ENCODE data around the gene KRCC1. TPM values are rescaled to one million over a fixed set of nuclear protein-coding genes. Genes with fewer than 3 reads are reported as not detected.

The KRCC1 gene
- polyA plus RNA-seq, 3 donors, result 10.8 to 31.6 (median 24.7) TPM

- H3K4me2 ChIP-seq (replicated peaks; ENCODE audit: extremely low read depth, low read length, poor library complexity, severe bottlenecking), result no peak overlapping the region
- intact Hi-C loops (cut with micrococcal nuclease), result no loop called here
- Mint-ChIP-seq H3K4me1 (peaks cover 15% of the 10 kb centered on the region), H3K36me3 (no peaks in the 10 kb centered on the region), H3K9me3 (no peaks in the 10 kb centered on the region), H3K4me3 (no peak overlapping the region), H3K27ac (no peak overlapping the region), H3K27me3 (ENCODE audit: low read depth in 3 of 3) (peaks cover 0 to 2% (median 1%) of the 10 kb centered on the region in 3 donors)
- H3K9me3 ChIP-seq (replicated peaks in 1 of 2; ENCODE audit: control insufficient read depth in 1 of 2, insufficient read depth in 1 of 2, low read length in 2 of 2), result no peaks in the 10 kb centered on the region
- H3K79me2 ChIP-seq (ENCODE audit: insufficient read depth, low read length), result no peaks in the 10 kb centered on the region
- H3K4me3 ChIP-seq (replicated peaks in 1 of 3; ENCODE audit: low read depth in 2 of 3, low read length in 3 of 3), result no peak overlapping the region
- H3K27ac ChIP-seq (ENCODE audit: low read depth in 1 of 2, low read length in 2 of 2), result no peak overlapping the region
- no peaks in the 10 kb centered on the region for H4K20me1 ChIP-seq (ENCODE audit: insufficient read depth, low read length)
- WGBS (ENCODE audit: insufficient coverage), result 40% methylated on average over 1 of the region's 3 CpGs
- no peak overlapping the region for H3K9ac ChIP-seq (ENCODE audit: insufficient read depth, low read length, poor library complexity, severe bottlenecking)
- TF ChIP-seq CTCF (IDR thresholded peaks at IDR 0.05), result no peak
- no peaks in the 10 kb centered on the region for H3K27me3 ChIP-seq (ENCODE audit: control insufficient read depth in 2 of 2, insufficient read depth in 2 of 2, low read length in 2 of 2)
- H3K4me1 ChIP-seq (ENCODE audit: control insufficient read depth in 1 of 2, insufficient read depth in 2 of 2, low read length in 2 of 2), result peaks cover 10 to 11% of the 10 kb centered on the region in 2 donors
- no peak overlapping the region for H2AFZ ChIP-seq (ENCODE audit: insufficient read depth, low read depth, low read length, poor library complexity, severe bottlenecking)
- no peaks in the 10 kb centered on the region for H3K36me3 ChIP-seq (replicated peaks in 1 of 2; ENCODE audit: control insufficient read depth in 1 of 2, insufficient read depth in 2 of 2, low read length in 2 of 2)
- no peak for DNase-seq
Observed at GRCh38 chr2:88078643-88079172, 23.1 kb upstream of the KRCC1 start.

- H3K4me3 ChIP-seq (replicated peaks in 1 of 3; ENCODE audit: low read depth in 2 of 3, low read length in 3 of 3), result no peak overlapping the region
- no peak overlapping the region for H3K27ac Mint-ChIP-seq
Observed at GRCh38 chr2:88077080-88077479, 21.5 kb upstream of the KRCC1 start.

More at GRCh38 chr2:88077080-88077479, 21.5 kb upstream of the KRCC1 start:
- Histone ChIP-seq H3K27ac (ENCODE audit: low read depth in 1 of 2, low read length in 2 of 2) (no peak overlapping the region), H3K79me2 (ENCODE audit: insufficient read depth, low read length) (no peaks in the 10 kb centered on the region), H3K27me3 (ENCODE audit: control insufficient read depth in 2 of 2, insufficient read depth in 2 of 2, low read length in 2 of 2) (no peaks in the 10 kb centered on the region), H3K4me2 (replicated peaks; ENCODE audit: extremely low read depth, low read length, poor library complexity, severe bottlenecking) (no peak overlapping the region), H2AFZ (ENCODE audit: insufficient read depth, low read depth, low read length, poor library complexity, severe bottlenecking) (no peak overlapping the region), H3K9me3 (replicated peaks in 1 of 2; ENCODE audit: control insufficient read depth in 1 of 2, insufficient read depth in 1 of 2, low read length in 2 of 2) (no peaks in the 10 kb centered on the region), H3K4me1 (ENCODE audit: control insufficient read depth in 1 of 2, insufficient read depth in 2 of 2, low read length in 2 of 2) (peaks cover 10 to 11% of the 10 kb centered on the region in 2 donors), H3K9ac (ENCODE audit: insufficient read depth, low read length, poor library complexity, severe bottlenecking) (no peak overlapping the region), H3K36me3 (replicated peaks in 1 of 2; ENCODE audit: control insufficient read depth in 1 of 2, insufficient read depth in 2 of 2, low read length in 2 of 2) (no peaks in the 10 kb centered on the region), H4K20me1 (ENCODE audit: insufficient read depth, low read length) (no peaks in the 10 kb centered on the region)
- 98% methylated on average over 8 of the region's 8 CpGs for WGBS (ENCODE audit: insufficient coverage)
- DNase-seq, result no peak
- intact Hi-C loops (cut with micrococcal nuclease), result no loop called here
- H3K4me1 Mint-ChIP-seq, result peaks cover 15% of the 10 kb centered on the region
- no peak overlapping the region for H3K4me3 Mint-ChIP-seq
- no peaks in the 10 kb centered on the region for H3K9me3 Mint-ChIP-seq
- no peak for TF ChIP-seq CTCF (IDR thresholded peaks at IDR 0.05)
- H3K27me3 Mint-ChIP-seq (ENCODE audit: low read depth in 3 of 3), result peaks cover 0 to 2% (median 0%) of the 10 kb centered on the region in 3 donors
- no peaks in the 10 kb centered on the region for H3K36me3 Mint-ChIP-seq
